AG08395 (cell line): Measurements from ENCODE around the gene LIME1.
"Not testable (repeated sequence)": the region's sequence is repeated elsewhere in the genome, so short reads cannot be mapped to it uniquely, and the experiment has no call there.

Source experiments
- DNase-seq: peaks from one replicate; pipeline ENCODE4 v3.0.0; 2012; ENCODE audit warnings: mixed read lengths, low spot score

LIME1 gene

GRCh38 chr20:63773571-63774241, 37.2 kb downstream of the LIME1 start:
- no peak for DNase-seq

- no peak for DNase-seq
Observed at GRCh38 chr20:63774306-63774705, 37.8 kb downstream of the LIME1 start.

DNA sequence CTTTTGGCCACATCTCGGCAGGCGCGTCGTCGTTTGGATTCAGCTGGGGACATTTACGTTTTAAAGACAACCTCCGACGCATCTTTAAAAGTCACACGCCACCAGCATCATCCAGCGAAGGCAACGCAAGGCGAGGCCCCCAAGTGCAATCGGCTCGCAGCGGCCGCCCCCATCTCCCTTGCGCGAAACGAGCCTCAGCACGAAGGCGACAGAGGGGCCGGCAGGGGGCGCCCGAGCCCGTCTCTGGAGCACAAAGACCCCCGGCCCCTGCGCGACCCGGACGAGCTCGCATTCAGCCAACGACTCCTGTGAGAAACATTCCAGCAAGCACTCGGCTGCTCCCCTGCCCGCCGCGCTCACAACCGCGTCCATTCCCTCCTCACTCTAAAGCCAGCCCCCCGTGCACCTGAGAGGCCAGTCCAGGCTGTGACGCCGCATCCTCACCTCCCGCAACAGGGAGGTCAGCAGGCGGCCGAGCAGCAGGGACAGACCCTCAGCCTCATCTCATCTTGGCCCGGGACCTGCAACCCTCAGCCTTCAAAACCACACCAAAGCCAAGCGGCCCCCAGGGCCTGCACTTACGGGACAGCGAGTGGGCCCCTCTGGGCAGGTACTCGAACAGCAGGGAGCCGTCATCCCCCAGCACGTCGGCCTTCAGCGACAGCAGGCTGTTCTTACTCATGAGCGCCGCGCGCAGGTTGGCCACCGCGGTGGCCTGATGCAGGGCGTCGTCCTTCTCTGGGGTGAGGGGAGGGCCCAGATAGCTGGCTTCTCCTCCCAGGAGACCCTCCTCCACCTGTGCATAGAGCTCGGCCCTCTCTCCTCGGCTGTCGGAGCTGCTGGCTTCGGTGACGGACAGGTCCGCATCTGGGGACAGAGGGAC, 38.9 kb downstream of the LIME1 start:
- peak; percentile 45 for DNase-seq

GRCh38 chr20:63776875-63777274, 40.4 kb downstream of the LIME1 start:
- not testable (repeated sequence) for DNase-seq

- DNase-seq, result no peak
Observed at GRCh38 chr20:63777614-63778013, 41.1 kb downstream of the LIME1 start.

- no peak for DNase-seq
Observed at GRCh38 chr20:63778034-63778752, 41.7 kb downstream of the LIME1 start.

DNA sequence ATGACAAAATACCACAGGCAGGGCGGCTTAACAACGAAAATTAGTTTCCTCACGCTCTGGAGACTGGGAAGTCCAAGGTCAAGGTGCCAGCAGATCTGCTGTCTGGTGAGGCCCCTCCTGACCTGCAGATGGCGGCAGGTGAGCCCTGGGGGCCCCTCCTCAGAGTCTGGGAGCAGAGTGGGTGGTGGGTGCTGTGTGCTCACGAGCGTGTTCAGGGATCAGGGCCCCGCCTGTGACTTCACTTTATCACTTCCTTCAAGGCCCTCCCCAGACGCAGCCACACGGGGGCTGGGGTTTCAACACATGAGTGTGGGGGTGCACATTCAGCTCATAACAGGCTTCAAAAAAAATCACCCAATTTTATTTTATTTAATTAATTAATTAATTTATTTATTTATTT, 42.4 kb downstream of the LIME1 start:
- no peak for DNase-seq

DNA sequence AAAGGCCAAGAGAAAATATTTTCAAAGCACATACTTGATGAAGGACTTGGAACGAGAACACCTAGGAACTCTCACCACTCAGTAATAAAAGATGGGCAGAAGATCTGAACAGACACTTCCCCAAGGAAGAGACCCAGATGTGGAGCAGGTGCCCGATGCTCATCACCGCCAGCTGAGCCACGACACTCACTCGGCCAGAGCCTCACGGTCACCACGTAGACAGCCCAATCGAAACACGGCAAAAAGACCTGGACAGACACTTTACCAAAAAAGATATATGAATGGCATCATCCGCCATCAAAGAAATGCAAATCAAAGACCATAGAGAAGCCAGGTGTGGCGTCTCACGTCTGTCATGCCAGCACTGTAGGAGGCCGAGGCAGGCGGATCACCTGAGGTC, 44.7 kb downstream of the LIME1 start:
- DNase-seq, result no peak

DNA sequence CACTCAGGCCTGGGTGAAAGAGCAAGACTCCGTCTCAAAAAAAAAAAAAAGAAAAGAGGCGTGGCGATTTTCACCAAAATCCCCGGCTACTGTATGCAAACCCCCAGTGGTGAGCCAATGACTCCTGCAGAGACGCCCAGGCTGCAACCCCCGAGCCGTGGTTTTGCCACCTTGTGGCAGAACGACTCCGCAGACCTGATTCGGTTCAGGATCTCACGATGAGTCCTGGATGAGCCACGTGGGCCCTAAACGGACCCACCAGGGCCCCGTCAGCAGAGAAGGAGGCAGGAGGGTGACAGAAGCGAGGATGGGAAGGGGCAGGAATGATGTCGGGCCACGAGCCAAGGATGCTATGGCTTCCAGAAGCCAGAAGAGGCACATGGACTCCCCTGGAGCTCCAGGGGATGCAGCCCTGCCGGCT, 45.6 kb downstream of the LIME1 start:
- no peak for DNase-seq

- DNase-seq, result no peak
Observed at GRCh38 chr20:63782521-63782971, 46.1 kb downstream of the LIME1 start.

GRCh38 chr20:63783970-63784369, 47.5 kb downstream of the LIME1 start:
- no peak for DNase-seq

DNA sequence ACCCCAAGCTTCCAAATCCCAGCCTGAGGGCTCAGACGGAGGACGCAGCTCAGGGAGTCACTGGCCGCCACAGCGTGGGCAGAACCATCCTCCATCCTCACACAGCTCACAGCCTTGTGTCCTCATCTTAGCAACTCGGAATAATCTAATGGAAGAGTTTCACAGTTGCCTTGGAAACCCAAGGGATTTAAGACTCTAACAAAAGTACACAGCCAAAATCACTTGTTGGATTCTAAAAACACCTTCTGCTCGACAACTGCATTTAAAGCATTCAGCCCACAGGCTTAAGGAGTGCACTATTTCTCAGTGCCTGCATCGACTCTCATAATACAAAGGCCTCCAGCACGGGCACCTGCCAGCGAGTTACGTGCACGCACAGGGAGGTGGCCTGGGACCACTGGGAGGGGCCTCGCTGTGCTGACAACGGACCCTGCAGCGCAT, 49.2 kb downstream of the LIME1 start:
- no peak for DNase-seq

- no peak for DNase-seq
Observed at GRCh38 chr20:63787302-63787701, 50.8 kb downstream of the LIME1 start.

DNA sequence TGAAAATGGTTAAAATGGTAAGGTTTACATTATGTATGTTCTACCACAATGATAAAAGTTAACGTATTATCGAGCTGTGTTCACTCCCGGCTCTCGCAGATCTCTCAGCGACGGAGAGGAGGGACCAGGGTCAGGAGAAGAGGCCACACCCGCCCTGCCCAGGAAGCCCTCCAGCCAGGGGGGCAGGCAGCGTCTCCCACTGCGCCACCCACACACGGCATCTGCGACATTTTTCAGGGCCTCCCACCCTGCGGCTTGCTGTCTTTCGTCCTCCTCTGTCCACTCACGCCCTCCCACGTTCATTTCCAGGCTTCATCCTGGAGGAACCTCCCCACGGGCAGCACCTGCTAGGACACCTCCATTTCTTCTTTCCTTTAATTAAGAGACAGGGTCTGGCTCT, 51.3 kb downstream of the LIME1 start:
- DNase-seq, result no peak
